GM19025 (cell line): ENCODE data around the gene STXBP2.

Experiments used
- ATAC-seq: cut with Tn5 transposase; IDR thresholded peaks from one replicate; pipeline ENCODE4 v1.9.1; 2021; ENCODE audit warnings: mild to moderate bottlenecking, low read depth, moderate library complexity; ENCODE audit not compliant: unreplicated experiment

STXBP2 gene

GRCh38 chr19:7612282-7613274, 24.3 kb upstream of the STXBP2 start:
- no peak for ATAC-seq

GRCh38 chr19:7614859-7615741, 21.8 kb upstream of the STXBP2 start:
- no peak for ATAC-seq

- ATAC-seq: no peak
These were observed 19.7 kb upstream of the STXBP2 start for GRCh38 chr19:7617172-7617571.

- no peak for ATAC-seq
These were observed 19.2 kb upstream of the STXBP2 start for GRCh38 chr19:7617735-7618134.

GRCh38 chr19:7618348-7618747, 18.6 kb upstream of the STXBP2 start:
- ATAC-seq: no peak

GRCh38 chr19:7618771-7619510, 18.0 kb upstream of the STXBP2 start:
- ATAC-seq: no peak

- ATAC-seq: no peak
These were observed 17.1 kb upstream of the STXBP2 start for GRCh38 chr19:7619671-7620441.

- no peak for ATAC-seq
These were observed 16.2 kb upstream of the STXBP2 start for GRCh38 chr19:7620442-7621412.

GRCh38 chr19:7622933-7623685, 13.8 kb upstream of the STXBP2 start:
- no peak for ATAC-seq

- ATAC-seq: no peak
These were observed 12.9 kb upstream of the STXBP2 start for GRCh38 chr19:7623725-7624603.

GRCh38 chr19:7624810-7625209, 12.1 kb upstream of the STXBP2 start:
- ATAC-seq: no peak

- no peak for ATAC-seq
These were observed 11.0 kb upstream of the STXBP2 start for GRCh38 chr19:7625763-7626372.

- ATAC-seq: no peak
These were observed 9.7 kb upstream of the STXBP2 start for GRCh38 chr19:7627166-7627565.

- no peak for ATAC-seq
These were observed 8.2 kb upstream of the STXBP2 start for GRCh38 chr19:7628589-7629311.

- ATAC-seq: peak; percentile 97
These were observed 7.4 kb upstream of the STXBP2 start, which contains the start of the genes PET100 and XAB2 for GRCh38 chr19:7629347-7630054. TSS of gene PET100 (plus strand) at chr19:7629793. CDS start at chr19:7629834, 41 bp downstream. TSS of gene XAB2 (minus strand) at chr19:7629545. CDS start at chr19:7629527, 18 bp downstream.
